GM21529 (cell line): ENCODE data around the gene SMIM38.

Source experiments
- ATAC-seq: cut with Tn5 transposase; IDR thresholded peaks from one replicate; pipeline ENCODE4 v1.9.1; 2021; ENCODE audit not compliant: unreplicated experiment

SMIM38 gene

DNA sequence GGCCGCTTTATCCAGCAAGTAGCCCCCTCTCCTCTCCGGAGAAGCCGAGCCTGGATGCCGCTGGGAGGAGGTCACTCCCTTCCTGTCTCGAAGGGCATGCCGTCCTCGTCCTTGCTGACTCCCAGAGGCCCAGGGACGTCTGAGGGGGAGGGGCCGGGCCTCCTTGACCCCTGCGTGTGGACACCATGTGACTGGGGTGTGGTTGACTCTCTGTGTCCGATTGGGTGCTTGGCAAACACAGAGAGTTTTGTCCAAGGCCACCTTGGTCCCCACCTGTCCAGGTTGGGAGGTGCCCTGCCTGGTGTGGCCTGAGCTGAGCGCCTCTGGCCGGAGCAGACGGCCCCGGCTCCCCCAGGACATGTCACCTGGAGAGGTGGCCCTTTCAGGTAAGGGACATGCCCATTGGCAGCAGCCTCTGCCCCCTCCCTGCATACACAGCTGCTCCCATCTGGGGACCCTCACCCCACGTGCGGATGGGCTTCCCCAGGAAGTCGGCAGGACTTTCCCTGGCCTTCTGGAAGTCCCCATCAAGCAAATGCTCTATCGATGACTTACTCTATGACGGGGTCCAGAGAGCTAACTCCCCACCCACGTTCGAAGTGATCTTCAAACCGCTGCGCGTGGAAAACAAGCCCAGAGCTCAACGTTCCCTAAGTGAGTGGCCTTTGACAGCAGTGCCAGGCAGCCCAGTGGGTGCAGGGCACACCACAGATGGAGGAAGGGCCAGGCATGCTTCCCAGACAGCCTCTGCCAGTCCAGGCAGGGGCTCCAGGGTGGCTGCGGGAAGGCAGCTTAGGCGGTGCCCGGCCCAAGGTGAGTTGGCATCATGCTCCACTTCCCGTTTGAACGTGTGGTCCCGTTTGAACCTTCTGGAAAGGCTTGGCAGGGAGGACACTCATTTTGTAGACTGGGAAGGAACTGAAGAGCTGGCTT is at the start of gene SMIM38:
SMIM38 (plus strand) TSS at position 634 of the 933 bp plus-strand sequence. CDS start 1,912 bp downstream, outside the sequence.
- ATAC-seq, result peak; percentile 43

DNA sequence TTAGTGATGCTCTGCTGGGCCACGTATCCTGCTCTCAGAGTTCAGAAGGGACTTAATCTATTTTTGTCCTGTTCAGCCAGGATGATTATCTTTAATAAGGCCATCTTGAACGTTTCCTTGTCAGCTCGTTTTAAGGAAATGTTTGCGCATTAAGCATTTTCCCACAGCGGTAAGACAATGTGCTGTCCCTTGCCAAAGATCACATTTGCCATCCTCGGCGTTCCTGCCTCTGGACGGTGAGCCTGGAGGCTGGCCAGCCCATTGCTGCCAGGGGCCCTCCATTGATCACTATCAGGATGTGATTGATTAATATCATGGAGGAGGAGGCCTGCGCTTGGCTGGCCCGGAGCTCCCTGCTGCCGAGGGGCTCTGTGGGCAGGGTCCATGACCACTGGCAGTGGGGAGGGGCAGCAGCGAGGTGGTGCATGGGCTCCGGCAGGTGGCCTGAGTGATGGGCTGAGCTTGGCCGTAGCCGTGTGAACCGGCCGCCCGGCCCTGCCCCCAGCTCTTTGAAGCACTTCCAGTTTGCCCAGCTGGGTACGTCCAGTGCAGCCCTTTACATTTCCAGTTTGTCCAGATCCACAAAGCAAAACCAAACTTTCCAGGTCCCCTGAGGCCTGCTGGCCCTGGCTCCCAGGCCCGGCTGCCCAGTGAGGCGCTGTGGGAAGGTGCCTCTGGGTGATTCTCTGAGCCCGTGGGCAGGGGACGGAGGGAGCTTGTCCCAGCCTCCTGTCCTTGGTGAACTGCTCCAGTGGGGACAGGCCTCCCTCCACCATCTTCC is 49.5 kb upstream of the SMIM38 start:
- no peak for ATAC-seq

DNA sequence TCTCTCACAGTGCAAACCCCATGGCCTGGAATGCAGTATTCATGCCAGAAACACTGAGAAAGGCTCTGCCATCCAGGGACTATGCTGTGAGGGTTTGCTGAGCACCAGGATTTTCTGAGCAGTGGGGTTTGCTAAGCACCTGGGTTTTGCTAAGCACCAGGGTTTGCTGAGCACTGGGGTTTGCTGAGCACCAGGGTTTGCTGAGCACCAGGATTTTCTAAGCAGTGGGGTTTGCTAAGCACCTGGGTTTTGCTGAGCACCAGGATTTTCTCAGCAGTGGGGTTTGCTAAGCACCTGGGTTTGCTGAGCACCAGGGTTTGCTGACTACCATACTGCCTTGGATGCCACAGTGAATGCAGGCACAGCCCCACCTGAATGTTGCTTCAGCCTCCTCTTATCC is 48.3 kb upstream of the SMIM38 start:
- no peak for ATAC-seq

DNA sequence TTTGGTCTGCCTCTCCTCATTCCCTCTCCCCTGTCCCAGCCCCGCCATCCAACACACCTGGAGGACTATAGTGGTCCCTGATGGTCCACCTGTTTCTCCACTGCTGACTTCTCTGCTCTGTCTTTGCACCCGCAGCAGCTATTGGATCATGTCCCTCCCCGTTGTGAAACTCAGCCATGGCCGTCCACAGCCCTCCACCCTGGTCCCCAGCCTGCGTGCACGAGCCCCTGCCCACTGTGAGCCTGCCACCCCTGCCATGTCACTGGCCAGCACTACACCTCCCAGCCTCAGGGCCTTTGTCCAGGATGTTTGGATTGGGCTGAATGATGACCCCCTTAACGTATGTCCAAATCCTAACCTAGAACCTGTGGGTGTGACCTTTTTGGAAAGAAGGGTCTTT is 47.7 kb upstream of the SMIM38 start:
- ATAC-seq, result no peak

DNA sequence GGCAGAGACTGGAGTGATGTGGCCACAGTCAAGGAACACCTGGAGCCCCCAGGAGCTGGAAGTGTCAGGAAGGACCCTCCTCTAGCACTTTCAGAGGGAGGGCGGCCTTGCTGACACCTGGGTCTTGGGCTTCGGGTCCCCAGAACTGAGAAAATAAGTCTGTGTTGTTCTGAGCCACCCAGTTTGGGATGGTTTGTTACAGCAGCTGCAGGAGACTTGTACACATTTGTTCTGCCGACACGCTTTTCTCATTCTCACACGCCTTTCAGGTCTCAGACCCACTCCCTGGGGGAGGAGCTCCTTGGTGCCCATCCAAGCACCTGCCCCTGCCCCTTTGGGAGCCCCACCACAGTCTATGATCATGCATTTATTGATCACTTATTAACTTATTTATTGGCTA is 47.2 kb upstream of the SMIM38 start:
- no peak for ATAC-seq

DNA sequence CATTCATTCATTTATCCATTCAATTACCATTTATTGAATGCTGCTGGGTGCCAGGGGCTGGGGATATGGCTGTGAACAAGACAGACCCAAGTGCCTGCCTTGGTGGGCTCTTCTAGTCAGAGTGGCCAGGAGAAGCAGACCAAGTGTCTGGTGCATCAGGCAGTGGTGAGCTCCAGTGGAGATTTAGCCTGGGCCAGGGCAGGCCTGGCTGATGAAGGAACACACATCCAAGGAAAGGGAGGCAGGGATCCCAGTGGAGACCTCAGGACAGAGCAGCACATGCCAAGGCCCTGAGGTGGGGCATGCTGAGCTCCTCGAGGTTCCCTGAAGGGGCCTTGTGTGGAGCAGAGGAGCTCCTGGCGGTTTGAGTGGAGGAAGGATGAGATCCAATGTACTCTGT is 46.6 kb upstream of the SMIM38 start:
- no peak for ATAC-seq

DNA sequence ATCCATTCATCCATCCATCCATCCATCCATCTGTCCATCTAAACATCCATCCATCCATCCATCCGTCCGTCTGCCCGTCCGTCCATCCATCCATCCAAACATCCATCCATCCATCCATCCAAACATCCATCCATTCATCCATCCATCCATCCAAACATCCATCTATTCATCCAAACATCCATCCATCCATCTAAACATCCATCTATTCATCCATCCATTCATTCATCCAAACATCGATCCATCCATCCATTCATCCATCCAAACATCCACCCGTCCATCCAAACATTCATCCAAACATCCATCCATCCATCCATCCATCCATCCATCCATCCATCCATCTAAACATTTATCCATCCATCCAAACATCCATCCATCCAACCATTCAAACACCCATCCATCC is 45.3 kb upstream of the SMIM38 start:
- no peak for ATAC-seq

DNA sequence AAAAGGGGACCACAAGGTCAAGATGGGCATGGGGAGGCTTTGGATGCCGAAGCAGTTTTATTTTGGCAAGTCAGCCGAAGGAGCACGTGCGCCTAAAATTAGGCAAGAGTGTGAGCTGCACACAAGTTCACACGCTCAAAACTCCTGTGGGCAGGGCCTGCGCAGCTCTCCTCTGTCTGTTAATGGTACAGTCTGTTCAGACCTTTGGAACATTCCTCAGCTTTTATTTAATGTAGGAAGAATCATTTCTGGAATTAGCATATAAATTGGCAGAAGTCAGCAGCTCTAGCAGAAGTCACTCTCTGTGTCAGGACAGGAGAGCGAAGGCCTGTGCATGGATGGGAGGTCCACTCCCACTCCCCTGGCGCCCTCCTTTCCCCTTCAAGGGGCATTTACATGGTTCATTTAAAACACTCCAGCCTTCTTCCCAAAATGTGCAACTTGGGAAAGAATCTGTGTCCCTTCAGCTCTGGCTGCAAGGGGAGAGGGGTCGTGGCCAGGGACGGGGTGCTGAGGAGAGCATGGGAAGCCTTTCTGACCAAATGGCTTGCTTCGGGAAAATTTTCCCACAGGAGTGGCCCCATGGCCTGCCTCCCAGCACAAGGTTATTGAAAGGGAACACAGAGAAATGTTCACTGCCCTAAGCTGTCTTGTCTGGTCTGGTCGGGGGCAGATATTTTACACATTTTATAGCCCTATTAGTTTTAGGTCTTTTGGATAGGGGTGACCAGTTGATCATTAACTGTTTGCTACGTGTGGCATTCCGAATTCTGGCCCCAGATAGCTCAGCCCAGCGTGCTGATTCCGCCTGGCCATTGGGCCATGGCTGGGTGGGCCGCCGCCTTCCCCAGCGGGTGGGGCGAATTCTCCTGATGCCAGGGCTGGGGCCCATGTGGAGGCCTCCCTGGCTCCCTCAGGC is 43.9 kb upstream of the SMIM38 start:
- no peak for ATAC-seq

DNA sequence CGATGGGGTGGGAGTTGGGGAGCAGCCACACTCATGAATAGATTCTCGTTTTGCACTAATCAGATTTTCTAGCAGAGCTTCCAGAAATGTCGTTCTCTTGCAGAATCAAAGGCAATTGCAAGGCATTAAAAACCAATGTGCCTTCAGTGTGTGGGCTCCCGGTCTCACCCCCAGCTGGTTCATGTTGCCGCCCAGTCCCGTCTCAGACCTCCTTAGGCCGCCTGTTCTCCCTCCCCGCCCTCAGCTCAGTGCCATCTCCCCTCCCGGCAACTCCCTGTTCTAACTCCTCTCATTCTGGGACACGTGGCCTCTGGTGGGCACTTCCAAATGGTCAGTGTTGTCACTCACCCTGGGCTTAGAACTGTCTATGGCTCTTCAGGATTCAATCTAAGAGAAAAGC is 42.5 kb upstream of the SMIM38 start:
- ATAC-seq, result no peak

DNA sequence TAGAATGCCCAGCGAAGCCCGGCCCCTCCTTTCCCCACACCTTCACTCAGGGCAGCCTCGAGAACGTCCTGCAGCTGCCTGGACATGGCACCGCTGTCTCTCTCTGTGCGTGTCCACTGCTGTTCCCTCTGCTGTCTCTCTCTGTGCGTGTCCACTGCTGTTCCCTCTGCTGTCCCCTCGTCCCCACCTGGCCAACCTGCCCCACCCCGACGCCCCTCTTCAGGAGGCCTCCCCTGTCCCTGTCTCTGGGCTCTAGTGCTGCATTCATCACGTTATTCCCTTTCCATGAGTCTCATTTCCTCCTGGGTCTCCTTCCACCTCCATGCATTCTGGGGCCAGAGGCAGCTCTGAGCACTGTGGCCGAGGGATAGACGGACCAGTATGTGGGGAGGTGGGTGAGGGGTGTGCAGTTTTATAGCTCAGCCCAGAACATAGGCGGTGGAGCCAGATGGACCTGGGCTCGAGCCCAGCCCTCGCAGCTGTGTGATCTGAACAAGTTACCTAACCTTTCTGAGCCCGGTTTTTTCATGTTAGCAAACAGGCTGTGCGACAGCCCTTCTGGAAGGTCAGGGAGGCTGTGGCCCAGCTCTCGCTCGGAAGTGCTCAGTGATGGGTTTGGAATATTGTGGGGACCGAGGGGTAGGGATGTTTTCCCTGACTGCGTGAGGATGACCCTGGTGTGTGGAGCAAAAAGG is 41.9 kb upstream of the SMIM38 start:
- ATAC-seq, result no peak

DNA sequence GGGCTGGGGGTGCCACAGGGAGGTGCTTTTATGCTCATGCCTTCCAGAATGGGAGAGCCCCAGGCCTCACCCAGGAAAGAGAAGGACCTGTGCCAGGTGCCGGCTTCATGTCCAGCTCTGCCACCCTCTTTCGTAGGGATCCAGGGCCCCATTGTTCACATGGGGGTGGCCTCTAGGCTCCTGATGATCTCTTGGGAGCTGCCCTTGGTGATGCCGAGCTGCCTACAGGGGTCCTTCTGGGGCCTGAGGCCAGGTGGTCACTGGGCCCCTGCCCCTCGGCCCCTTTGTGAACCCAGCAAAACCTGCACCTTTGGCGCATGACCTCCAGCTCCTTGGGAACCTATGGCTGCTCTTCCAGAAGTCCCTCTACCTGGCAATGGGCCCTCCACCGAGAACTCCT is 41.4 kb upstream of the SMIM38 start:
- no peak for ATAC-seq

DNA sequence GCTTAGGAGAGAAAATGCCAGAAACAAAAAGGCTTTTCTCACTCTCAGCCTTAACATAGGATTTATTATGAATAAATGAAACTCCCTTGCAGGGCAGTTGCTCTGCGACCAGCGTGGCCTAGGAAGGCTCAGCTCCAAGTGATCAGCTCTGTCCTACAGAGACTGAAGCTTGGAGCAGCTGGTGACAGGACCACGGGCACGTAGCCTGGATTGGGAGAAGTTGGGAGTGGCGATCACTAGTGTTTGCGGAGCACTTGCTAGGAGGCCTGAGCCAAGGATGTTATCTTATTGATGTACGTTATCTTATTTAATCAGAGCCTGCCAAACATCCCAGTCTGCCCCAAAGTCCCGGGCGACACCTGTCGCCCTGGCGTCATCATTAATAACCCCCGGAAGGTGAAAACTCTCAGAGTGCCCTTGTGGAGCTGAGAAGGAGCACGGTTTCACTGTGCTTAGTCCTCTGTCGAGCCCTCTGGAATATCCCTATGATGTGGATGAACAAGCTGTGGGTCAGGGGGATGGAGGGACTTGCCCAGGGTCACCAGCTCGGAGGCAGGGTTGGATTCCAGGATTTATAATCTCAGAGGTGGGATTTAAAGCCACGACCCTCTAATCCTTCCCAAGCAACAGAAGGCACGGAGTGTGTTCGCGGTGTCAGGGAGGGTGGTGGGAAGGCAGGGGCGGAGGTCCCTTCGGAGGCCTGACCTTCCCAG is 40.8 kb upstream of the SMIM38 start:
- no peak for ATAC-seq

DNA sequence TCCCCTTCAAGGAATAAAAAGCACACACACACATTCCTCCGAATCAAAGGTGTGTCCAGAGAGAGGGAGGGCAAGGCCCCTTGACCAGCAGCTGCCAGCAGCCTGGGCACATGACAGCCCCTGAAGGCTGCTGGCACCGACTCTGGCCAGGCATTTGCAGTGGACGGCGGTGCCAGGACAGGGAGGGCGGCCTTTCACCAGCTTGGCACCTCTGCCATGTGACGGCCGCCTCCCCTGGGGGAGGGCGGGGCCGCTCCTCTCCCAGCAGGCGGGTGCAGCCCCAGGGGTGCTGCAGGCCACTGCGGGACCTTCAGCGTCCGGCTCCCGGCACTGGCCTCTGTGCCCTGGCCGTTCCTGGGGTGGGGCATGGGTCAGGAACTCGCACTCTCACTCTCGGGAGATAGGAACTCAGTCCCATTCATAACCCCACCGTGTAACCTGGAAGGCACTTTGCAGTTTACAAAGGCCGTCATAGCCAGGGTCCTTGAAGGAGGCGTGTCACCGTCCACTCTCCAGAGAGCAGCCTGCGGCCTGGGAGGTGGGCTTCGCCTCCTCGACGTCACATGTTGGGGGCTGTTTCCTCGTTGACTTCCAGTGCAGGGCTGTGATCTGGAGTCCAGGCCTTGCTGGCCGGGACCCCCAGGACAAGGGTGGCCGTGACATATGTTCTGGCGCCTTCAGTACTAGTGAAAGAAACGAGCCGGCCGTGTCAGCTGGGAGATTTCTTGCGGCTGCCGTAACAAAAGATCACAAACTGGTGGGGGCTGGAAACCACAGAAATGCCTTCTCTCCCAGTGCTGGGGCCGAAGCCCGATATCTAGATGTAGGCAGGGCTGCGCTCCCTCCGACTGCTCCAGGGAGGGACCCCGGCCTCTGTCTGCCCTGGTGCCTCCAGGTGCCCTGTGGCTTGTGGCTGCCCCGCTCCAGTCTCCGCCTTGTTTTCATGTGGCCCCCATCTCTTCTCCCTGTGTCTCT is 39.9 kb upstream of the SMIM38 start:
- no peak for ATAC-seq

DNA sequence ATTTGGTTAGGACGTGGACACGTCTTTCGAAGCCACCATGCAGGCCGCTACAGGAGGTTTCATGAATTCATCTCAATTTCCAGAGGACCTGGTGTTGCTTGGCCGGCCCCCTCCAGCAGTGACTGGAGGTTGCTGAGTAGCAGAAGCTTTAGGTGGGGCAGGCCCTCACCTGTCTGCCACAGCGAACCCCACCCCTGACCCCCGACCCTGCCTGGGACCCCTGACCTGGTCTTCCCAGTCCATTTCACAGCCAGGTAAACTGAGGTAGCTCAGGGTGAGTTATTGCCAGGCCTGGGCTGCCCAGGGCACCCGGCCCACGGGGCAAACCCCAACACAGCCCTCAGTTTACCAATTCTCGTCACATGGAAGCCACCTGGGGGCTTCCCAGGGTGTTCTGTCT is 39.1 kb upstream of the SMIM38 start:
- ATAC-seq, result no peak

DNA sequence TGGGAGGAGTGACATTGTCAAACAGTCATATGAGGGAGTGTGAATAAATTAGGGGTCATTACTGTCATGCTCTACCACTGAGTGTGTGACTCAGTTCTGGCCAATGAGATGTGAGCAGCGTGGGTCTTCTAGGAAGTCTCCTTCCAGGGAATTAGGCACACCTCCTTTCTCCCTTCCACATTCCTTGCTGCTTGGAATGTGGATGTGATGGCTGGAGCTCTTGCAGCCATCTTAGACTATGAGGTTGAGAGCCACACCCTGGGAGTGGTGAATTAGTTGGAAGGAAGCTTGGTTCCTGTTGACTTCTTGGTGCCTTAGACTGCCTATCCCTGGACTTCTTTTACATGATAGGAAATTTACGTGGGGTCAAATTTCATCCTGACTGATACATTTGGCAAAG is 36.5 kb upstream of the SMIM38 start:
- no peak for ATAC-seq

DNA sequence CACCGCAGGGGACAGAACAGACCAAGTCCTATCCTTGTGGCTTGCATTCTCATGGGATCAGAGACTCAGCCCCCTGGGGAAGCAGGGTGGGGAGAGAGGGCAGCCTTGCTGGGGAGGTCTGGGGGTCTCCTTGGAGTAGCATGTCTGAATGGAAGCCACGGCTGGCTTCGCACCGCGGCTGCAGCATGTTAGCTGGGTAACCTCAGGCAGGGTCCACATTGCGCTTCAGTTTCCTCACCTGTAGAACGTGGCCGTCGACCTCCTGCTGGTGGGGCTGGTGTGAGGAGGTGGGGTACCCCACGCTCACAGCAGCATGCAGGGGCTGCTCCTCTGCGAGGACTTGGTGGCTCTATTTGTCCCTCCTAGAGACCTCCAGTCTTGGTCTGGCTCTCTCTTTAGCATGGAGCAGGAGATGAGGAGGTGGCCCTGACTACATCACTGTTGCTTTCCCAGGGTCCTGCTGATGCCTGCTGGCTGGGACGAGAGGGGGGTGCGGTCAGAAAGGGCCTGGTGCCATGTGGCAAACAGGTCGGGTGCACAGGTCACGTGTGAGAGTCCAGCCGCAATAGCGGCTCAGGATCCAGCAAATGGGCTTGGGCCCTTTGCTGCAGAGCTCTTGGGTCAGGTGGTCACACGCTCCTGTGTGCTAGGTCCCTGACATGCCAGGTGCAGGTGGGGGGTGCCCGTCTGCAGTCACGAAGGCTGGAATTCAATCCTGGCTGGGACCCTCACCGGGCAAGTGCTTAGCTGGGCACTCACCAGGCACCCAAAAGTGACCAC is 35.4 kb upstream of the SMIM38 start:
- ATAC-seq, result no peak

DNA sequence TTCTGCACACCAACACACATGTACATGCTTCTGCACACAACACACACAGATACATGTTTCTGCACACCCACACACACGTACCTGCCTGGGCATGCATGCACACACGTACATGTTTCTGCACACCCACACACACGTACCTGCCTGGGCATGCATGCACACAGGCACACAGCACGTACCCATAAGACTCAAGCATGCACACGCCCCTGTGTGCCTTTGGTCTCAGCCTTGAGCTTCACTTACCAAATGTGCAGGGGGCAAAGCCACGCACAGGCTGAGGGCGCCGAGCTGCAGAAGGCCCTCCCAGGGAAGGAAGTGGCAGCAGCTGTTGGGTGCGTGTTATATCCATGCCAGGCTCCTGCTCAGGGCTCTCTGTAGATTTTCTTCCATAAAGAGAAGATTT is 34.7 kb upstream of the SMIM38 start:
- ATAC-seq, result no peak
